T-cell (primary cell): ENCODE results near the gene ACP3. TPM values are rescaled to one million over a fixed set of nuclear protein-coding genes. Genes with fewer than 3 reads are reported as not detected.
"Not testable (repeated sequence)": the region's sequence is repeated elsewhere in the genome, so short reads cannot be mapped to it uniquely, and the experiment has no call there.

Experiments used
- ATAC-seq, 4 experiments: fragments of 200-7000 bp in 3 of 4; fragments of 150-1000 bp in 1 of 4; cut with Tn5 transposase; replicated peaks in 1 of 4; 1 replicate in 3 of 4; 2 replicates in 1 of 4; pipeline ENCODE4 v1.10.0; 2021; ENCODE audit warnings: moderate library complexity in 3 of 4, mild to moderate bottlenecking in 2 of 4, moderate number of reproducible peaks in 1 of 4
- CTCF ChIA-PET, 2 donors: fragments of 300-600 bp; sonication (Branson Sonifier 250); formaldehyde crosslinking; loops; one replicate each; lab custom pipeline; 2022; ENCODE audit warnings: antibody characterized with exemption in 2 of 2; lab: Charles Lee
- POLR2A ChIA-PET, 2 donors: fragments of 300-600 bp; sonication (Branson Sonifier 250); formaldehyde crosslinking; loops; one replicate each; lab custom pipeline; 2022; ENCODE audit warnings: antibody characterized with exemption in 2 of 2; lab: Charles Lee
- DNase-seq, 35 experiments: peaks; one replicate each; pipeline versions ENCODE4 v3.0.0 to v3.0.0-alpha.2; 2013 to 2023
- H3K27ac ChIP-seq: one replicate; pipeline ENCODE4 v1.5.1; 2013; ENCODE audit warnings: low read length
- H3K27me3 ChIP-seq, 2 experiments: replicated peaks in 1 of 2; 1 replicate in 1 of 2; 2 replicates in 1 of 2; pipeline versions ENCODE4 v1.6.1 to v1.7.0; 2013; ENCODE audit warnings: low read length in 1 of 2, mixed read lengths in 1 of 2; ENCODE audit not compliant: control insufficient read depth in 2 of 2, insufficient read depth in 2 of 2; ENCODE audit errors: extremely low read depth in 1 of 2
- H3K36me3 ChIP-seq, 2 donors: 1 replicate in 1 of 2; 2 replicates in 1 of 2; pipeline versions ENCODE4 v1.6.1 to v1.7.0; 2013; ENCODE audit warnings: low read length in 1 of 2; ENCODE audit not compliant: control insufficient read depth in 2 of 2, insufficient read depth in 1 of 2; ENCODE audit errors: extremely low read depth in 1 of 2
- H3K4me1 ChIP-seq, 2 experiments: 1 replicate in 1 of 2; 2 replicates in 1 of 2; pipeline versions ENCODE4 v1.6.1 to v1.7.0; 2013; ENCODE audit warnings: low read length in 2 of 2, mixed read lengths in 1 of 2; ENCODE audit not compliant: insufficient read depth in 2 of 2, control insufficient read depth in 1 of 2; ENCODE audit errors: extremely low read depth in 1 of 2
- H3K4me3 ChIP-seq, 2 donors: 1 replicate in 1 of 2; 2 replicates in 1 of 2; pipeline versions ENCODE4 v1.5.1 to v1.7.0; 2013; ENCODE audit warnings: mild to moderate bottlenecking in 2 of 2, low read length in 1 of 2, moderate library complexity in 1 of 2; ENCODE audit not compliant: control insufficient read depth in 1 of 2; ENCODE audit errors: extremely low read depth in 1 of 2
- H3K9me3 ChIP-seq: 2 replicates; pipeline ENCODE4 v1.7.0; 2013
- H3K27ac Mint-ChIP-seq, 2 donors: one replicate each; pipeline ENCODE4 v1.8.0; 2020 to 2021; ENCODE audit warnings: mild to moderate bottlenecking in 2 of 2, mixed read lengths in 2 of 2
- H3K27me3 Mint-ChIP-seq, 2 donors: one replicate each; pipeline ENCODE4 v1.8.0; 2021 to 2022; ENCODE audit warnings: mixed read lengths in 2 of 2
- H3K36me3 Mint-ChIP-seq: one replicate; pipeline ENCODE4 v1.8.0; 2021; ENCODE audit warnings: mixed read lengths
- H3K4me1 Mint-ChIP-seq, 3 donors: one replicate each; pipeline ENCODE4 v1.8.0; 2020 to 2022; ENCODE audit warnings: mixed read lengths in 3 of 3, mild to moderate bottlenecking in 1 of 3
- H3K4me3 Mint-ChIP-seq, 3 donors: one replicate each; pipeline ENCODE4 v1.8.0; 2020 to 2022; ENCODE audit warnings: mild to moderate bottlenecking in 3 of 3, mixed read lengths in 3 of 3, moderate library complexity in 3 of 3
- H3K9me3 Mint-ChIP-seq, 3 donors: one replicate each; pipeline ENCODE4 v1.8.0; 2020 to 2022; ENCODE audit warnings: mixed read lengths in 3 of 3
- WGBS: methylation state at CpG from one replicate; pipeline ENCODE4 v1.1.5; 2013; ENCODE audit warnings: missing lambda C conversion rate; ENCODE audit not compliant: insufficient coverage; 5-methylcytosine and 5-hydroxymethylcytosine counted together
- total RNA-seq, 35 experiments: library from RNA in 6 of 35; stranded (reverse) in 6 of 35; fragments of 120-200 nt in 1 of 35; gene quantifications; one replicate each; pipeline versions ENCODE4 v1.2.1 to v1.2.4 and lab custom pipeline; 2013 to 2026

The ACP3 gene
- total RNA-seq, 5 donors from 2014 or later (not counting 1 experiment from before 2014, with no cell fraction given): not detected

DNA sequence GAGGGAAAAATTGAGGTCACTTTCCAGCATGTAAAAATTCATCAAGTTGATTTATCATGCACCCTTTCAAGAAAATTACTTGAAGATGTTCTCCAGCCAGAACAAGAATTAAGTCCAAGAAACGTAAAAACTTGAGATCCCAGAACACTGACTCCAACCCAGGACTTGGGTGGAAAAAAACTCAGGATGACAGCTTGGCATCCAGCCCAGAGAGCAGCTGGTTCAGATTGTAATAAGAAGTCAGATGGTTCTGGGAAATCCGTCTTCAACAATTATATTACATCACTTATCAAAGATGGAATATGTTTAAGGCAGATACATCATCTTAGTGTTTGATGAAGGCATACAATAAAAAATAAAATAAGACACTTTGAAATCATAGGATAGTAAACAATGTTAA, 77.1 kb downstream of the ACP3 start:
- Histone ChIP-seq H3K27me3 (no peaks in the 10 kb centered on the region), H3K4me1 (no peaks in the 10 kb centered on the region), H3K9me3 (no peaks in the 10 kb centered on the region), H3K4me3 (no peak overlapping the region), H3K27ac (no peak overlapping the region), H3K36me3 (no peaks in the 10 kb centered on the region)
- peaks cover 0 to 4% (median 4%) of the 10 kb centered on the region in 3 donors for H3K9me3 Mint-ChIP-seq
- no peak for ATAC-seq
- no peaks in the 10 kb centered on the region for H3K4me1 Mint-ChIP-seq
- no peaks in the 10 kb centered on the region for H3K36me3 Mint-ChIP-seq
- H3K4me3 Mint-ChIP-seq: no peak overlapping the region
- WGBS: no CpG with 5 or more reads among the region's 2 CpGs
- CTCF ChIA-PET: interaction anchor here in 1 of 2 donors (0.7 kb wide), 1 partner anchor 1823 kb away, joined by 7 read pairs; no protein-coding TSS in a partner anchor
- no peak for DNase-seq
- no peak overlapping the region for H3K27ac Mint-ChIP-seq
- H3K27me3 Mint-ChIP-seq: peaks cover 0 to 4% of the 10 kb centered on the region in 2 donors
- POLR2A ChIA-PET: no interaction called here

- DNase-seq (no peak), ATAC-seq (no peak)
- Mint-ChIP-seq H3K27ac (no peak overlapping the region), H3K4me3 (no peak overlapping the region), H3K9me3 (peaks cover 0 to 4% (median 4%) of the 10 kb centered on the region in 3 donors), H3K36me3 (no peaks in the 10 kb centered on the region), H3K4me1 (no peaks in the 10 kb centered on the region), H3K27me3 (peaks cover 0 to 4% of the 10 kb centered on the region in 2 donors)
- Histone ChIP-seq H3K27me3 (no peaks in the 10 kb centered on the region), H3K9me3 (no peaks in the 10 kb centered on the region), H3K27ac (no peak overlapping the region), H3K4me1 (no peaks in the 10 kb centered on the region), H3K4me3 (no peak overlapping the region), H3K36me3 (no peaks in the 10 kb centered on the region)
- no CpG with 5 or more reads among the region's 1 CpG for WGBS
- CTCF ChIA-PET: interaction anchor here in 1 of 2 donors (0.7 kb wide), 1 partner anchor 1822 kb away, joined by 7 read pairs; no protein-coding TSS in a partner anchor
- POLR2A ChIA-PET: no interaction called here
Measured at GRCh38 chr3:132395126-132395525, 77.9 kb downstream of the ACP3 start.

- H3K27ac Mint-ChIP-seq: no peak overlapping the region
- ATAC-seq (no peak), DNase-seq (no peak)
- H3K4me3 Mint-ChIP-seq: no peak overlapping the region
- 95% methylated on average over 24 of the region's 24 CpGs for WGBS
- peaks cover 0 to 4% (median 4%) of the 10 kb centered on the region in 3 donors for H3K9me3 Mint-ChIP-seq
- CTCF ChIA-PET: interaction anchor here in 1 of 2 donors (1.0 kb wide), 1 partner anchor 601 kb away, joined by 3 read pairs; no protein-coding TSS in a partner anchor
- H3K27ac ChIP-seq: no peak overlapping the region
- peaks cover 0 to 4% of the 10 kb centered on the region in 2 experiments for H3K27me3 ChIP-seq
- no peaks in the 10 kb centered on the region for H3K36me3 Mint-ChIP-seq
- POLR2A ChIA-PET: no interaction called here
- H3K4me3 ChIP-seq: no peak overlapping the region
- no peaks in the 10 kb centered on the region for H3K9me3 ChIP-seq
- no peaks in the 10 kb centered on the region for H3K36me3 ChIP-seq
- peaks cover 0 to 7% of the 10 kb centered on the region in 2 donors for H3K27me3 Mint-ChIP-seq
- no peaks in the 10 kb centered on the region for H3K4me1 Mint-ChIP-seq
- no peaks in the 10 kb centered on the region for H3K4me1 ChIP-seq
Measured at GRCh38 chr3:132396255-132396654, 79.0 kb downstream of the ACP3 start.

DNA sequence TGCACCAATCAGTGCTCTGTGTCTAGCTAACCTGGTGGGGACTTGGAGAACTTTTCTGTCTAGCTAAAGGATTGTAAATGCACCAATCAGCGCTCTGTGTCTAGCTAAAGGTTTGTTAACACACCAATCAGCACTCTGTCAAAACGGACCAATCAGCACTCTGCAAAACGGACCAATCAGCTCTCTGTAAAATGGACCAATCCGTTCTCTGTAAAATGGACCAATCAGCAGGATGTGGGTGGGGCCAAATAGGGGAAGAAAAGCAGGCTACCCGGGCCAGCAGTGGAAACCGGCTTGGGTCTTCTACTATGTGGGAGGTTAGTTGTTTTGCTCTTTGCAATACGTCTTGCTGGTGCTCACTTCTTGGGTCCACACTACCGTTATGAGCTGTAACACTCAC, 79.6 kb downstream of the ACP3 start:
- ATAC-seq, H3K36me3 Mint-ChIP-seq, H3K9me3 Mint-ChIP-seq, H3K36me3 ChIP-seq, DNase-seq, H3K4me1 Mint-ChIP-seq, H3K4me1 ChIP-seq, H3K9me3 ChIP-seq, H3K27me3 ChIP-seq, H3K4me3 ChIP-seq, H3K27ac ChIP-seq, H3K27me3 Mint-ChIP-seq, POLR2A ChIA-PET, H3K27ac Mint-ChIP-seq, H3K4me3 Mint-ChIP-seq: not testable (repeated sequence)
- 94% methylated on average over 3 of the region's 8 CpGs for WGBS
- CTCF ChIA-PET: interaction anchor here in 1 of 2 donors (1.0 to 1.4 kb wide), 2 partner anchors 602 to 1636 kb away, joined by 3 read pairs; no protein-coding TSS in a partner anchor

GRCh38 chr3:132399054-132399929, 82.1 kb downstream of the ACP3 start:
- H3K36me3 ChIP-seq: no peaks in the 10 kb centered on the region
- Mint-ChIP-seq H3K27me3 (peaks cover 0 to 11% of the 10 kb centered on the region in 2 donors), H3K9me3 (peaks cover 0 to 4% (median 4%) of the 10 kb centered on the region in 3 donors), H3K27ac (no peak overlapping the region), H3K4me1 (no peaks in the 10 kb centered on the region), H3K4me3 (no peak overlapping the region), H3K36me3 (no peaks in the 10 kb centered on the region)
- POLR2A ChIA-PET: no interaction called here
- H3K27ac ChIP-seq: no peak overlapping the region
- WGBS: 50% methylated on average over 2 of the region's 5 CpGs
- no peak overlapping the region for H3K4me3 ChIP-seq
- DNase-seq (peak in 3 of 35 experiments; percentile 6 to 54 (median 7)), ATAC-seq (no peak)
- peaks cover 0 to 4% of the 10 kb centered on the region in 2 experiments for H3K27me3 ChIP-seq
- no peaks in the 10 kb centered on the region for H3K9me3 ChIP-seq
- H3K4me1 ChIP-seq: no peaks in the 10 kb centered on the region
- CTCF ChIA-PET: interaction anchor here (0.6 to 1.3 kb wide), 5 partner anchors 48 to 603 kb away, joined by 3 to 4 read pairs (median 3); no protein-coding TSS in a partner anchor

GRCh38 chr3:132401255-132401654, 84.0 kb downstream of the ACP3 start:
- CTCF ChIA-PET: interaction anchor here in 1 of 2 donors (0.6 kb wide), 1 partner anchor 9 kb away, joined by 3 read pairs; no protein-coding TSS in a partner anchor

More at GRCh38 chr3:132401255-132401654, 84.0 kb downstream of the ACP3 start:
- Histone ChIP-seq H3K36me3 (no peaks in the 10 kb centered on the region), H3K27me3 (peaks cover 0 to 4% of the 10 kb centered on the region in 2 experiments), H3K9me3 (no peaks in the 10 kb centered on the region), H3K27ac (no peak overlapping the region), H3K4me3 (no peak overlapping the region), H3K4me1 (no peaks in the 10 kb centered on the region)
- POLR2A ChIA-PET: no interaction called here
- Mint-ChIP-seq H3K9me3 (no peaks in the 10 kb centered on the region), H3K27ac (no peak overlapping the region), H3K36me3 (no peaks in the 10 kb centered on the region), H3K4me1 (no peaks in the 10 kb centered on the region), H3K4me3 (no peak overlapping the region), H3K27me3 (peaks cover 0 to 8% of the 10 kb centered on the region in 2 donors)
- DNase-seq (no peak), ATAC-seq (no peak)
- 93% methylated on average over 12 of the region's 13 CpGs for WGBS
